Activated CD8-positive, alpha-beta memory T cell treated with anti-CD3 and anti-CD28 coated beads, Interleukin-2, amount 50 U/mL, for 1 hour (primary cell): ENCODE results near the gene PSEN1.
"Not testable (repeated sequence)": the region's sequence is repeated elsewhere in the genome, so short reads cannot be mapped to it uniquely, and the experiment has no call there.

Experiments used
- DNase-seq: peaks from one replicate; pipeline ENCODE4 v3.0.0-alpha.2; 2020; ENCODE audit errors: extremely low read depth

Gene PSEN1

DNA sequence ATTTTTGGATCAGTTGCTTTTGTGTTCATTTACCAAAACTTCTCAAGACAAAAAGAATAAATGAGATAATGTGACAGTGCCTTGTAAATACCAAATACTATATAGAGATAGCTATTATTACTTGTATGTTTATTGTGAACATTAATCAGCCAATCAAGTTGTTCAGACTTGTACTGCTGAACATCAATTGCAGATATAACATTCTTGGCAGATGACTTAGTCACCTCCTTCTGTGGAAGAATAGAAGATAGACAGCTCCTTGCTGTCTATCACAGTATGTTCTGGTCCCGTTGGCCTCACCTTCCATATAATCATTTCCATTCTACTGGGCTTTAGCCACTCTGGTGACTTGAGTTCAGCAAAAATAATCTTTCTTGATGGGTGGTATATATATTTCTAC, 30.1 kb downstream of the PSEN1 start:
- DNase-seq, result no peak

- DNase-seq, result no peak
Observed at GRCh38 chr14:73167727-73168126, 31.4 kb downstream of the PSEN1 start.

DNA sequence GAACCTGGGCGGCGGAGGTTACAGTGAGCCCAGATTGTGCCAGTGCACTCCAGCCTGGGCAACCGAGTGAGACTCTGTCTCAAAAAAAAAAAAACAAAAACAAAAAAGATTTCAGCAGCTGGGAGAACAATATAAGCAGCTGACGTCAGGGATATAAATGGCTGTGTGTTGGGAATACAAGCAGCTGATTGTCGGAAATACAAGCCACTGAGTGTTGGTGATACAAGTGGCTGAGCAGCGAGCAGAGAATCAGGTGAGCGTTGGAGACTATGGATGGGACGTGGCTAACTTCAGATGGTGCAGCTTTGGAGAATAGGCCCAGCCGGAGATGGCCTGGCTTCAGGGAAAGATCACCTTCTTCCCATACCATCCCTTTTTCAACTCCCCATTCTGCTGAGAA, 32.0 kb downstream of the PSEN1 start:
- DNase-seq, result no peak

GRCh38 chr14:73168691-73169090, 32.4 kb downstream of the PSEN1 start:
- DNase-seq, result no peak

GRCh38 chr14:73169855-73170254, 33.5 kb downstream of the PSEN1 start:
- DNase-seq, result not testable (repeated sequence)

GRCh38 chr14:73170686-73171085, 34.4 kb downstream of the PSEN1 start:
- DNase-seq, result no peak

GRCh38 chr14:73172500-73172899, 36.2 kb downstream of the PSEN1 start:
- no peak for DNase-seq

GRCh38 chr14:73173092-73173735, 36.9 kb downstream of the PSEN1 start:
- no peak for DNase-seq

DNA sequence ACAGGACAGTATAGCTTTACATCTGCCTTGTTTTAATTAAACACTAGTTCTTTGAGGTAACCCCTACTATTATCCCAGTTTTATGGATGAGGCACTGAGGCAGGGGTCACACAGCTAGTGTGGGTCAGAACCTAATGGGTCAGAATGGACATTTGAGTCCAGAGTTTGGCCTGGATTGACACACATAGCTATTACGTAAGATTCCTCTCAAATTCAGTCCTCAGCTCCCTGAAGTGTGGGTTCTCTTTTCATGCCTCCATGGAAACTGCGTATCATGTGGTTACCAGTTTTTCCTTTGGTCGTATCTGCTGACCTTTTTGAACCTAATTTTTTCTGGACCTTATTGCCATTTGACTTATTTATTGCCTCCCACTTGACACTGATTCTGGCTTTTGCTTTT, 40.4 kb downstream of the PSEN1 start:
- DNase-seq, result no peak

DNA sequence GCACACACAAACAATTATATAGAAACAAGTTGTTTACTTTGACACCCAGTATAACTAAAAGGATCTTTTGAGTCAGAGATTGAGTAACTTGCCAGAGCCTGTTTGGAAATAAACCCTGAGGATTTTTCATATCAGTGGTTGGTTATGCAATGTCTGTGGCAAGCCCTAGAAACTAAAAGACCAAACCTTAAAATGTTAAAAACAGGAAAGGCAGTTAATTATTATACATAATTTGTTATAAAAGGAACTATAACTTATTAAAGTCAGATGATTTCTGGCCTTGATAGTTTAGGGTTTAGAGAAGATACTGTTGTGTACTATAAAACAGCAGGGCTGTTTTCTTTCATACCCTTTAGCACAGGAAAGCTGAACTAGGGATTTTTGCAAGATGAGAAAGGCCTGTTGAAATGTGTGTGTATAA, 44.1 kb downstream of the PSEN1 start:
- no peak for DNase-seq

GRCh38 chr14:73180969-73181368, 44.7 kb downstream of the PSEN1 start:
- DNase-seq, result not testable (repeated sequence)

DNA sequence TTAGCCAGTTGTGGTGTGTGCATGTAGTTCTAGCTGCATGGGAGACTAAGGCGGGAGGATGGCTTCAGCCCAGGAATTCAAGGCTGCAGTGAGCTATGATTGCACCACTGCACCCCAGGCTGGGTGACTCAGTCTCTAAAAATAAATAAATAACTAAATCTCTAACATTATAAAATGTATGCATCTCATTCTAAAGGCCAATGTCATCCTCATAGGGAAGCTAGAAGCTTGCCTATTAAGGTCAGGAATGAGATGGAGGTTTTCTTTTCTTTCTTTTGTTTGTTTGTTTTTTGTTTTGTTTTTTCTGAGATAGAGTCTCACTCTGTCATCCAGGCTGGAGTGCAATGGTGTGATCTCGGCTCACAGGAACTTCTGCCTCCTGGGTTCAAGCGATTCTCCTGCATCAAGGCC, 52.2 kb downstream of the PSEN1 start:
- DNase-seq, result no peak

DNA sequence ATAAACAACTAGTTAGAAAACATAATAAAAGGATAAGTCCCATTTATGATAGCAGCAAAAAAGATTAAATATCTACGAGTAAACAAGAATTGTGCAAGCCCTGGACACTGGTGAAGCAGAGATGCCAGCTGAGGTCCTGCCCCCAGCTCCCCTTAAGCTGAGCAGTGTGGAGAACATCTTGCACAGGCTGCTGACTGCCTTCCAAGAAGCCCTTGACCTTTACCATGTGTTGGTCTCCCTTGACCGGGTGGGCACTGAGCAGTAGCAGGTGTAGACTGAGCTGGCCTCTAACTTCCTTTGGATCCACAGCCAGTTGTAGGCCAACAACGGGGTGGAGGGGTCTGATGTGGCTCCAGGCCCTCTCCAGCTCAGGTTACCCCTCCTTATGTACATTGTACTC, 53.3 kb downstream of the PSEN1 start:
- no peak for DNase-seq

GRCh38 chr14:73191441-73191840, 55.1 kb downstream of the PSEN1 start:
- no peak for DNase-seq

- not testable (repeated sequence) for DNase-seq
Observed at GRCh38 chr14:73194306-73194705, 58.0 kb downstream of the PSEN1 start.

DNA sequence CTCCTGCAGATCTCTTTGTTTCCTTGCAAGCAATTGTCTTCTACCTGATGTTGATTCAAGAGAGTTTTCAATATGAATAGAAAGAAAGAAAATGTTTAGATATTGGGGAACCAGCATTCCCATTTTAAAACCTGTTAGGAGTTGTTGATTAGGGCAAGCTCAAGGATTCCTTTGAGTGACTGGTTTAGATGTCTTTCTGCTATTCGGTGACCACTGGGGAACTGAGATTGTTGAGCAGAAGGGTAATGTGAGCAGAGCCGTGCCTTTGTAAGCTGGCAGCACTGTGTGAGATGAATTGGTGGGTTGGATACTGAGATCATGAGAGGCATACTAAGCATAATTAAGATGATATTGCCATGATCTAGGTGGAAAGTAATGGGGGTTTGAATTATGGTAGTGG, 61.9 kb downstream of the PSEN1 start:
- no peak for DNase-seq

- no peak for DNase-seq
Observed at GRCh38 chr14:73203527-73203926, 67.2 kb downstream of the PSEN1 start.

GRCh38 chr14:73207615-73208014, 71.3 kb downstream of the PSEN1 start:
- DNase-seq, result no peak

- DNase-seq, result no peak
Observed at GRCh38 chr14:73208390-73208789, 72.1 kb downstream of the PSEN1 start.

DNA sequence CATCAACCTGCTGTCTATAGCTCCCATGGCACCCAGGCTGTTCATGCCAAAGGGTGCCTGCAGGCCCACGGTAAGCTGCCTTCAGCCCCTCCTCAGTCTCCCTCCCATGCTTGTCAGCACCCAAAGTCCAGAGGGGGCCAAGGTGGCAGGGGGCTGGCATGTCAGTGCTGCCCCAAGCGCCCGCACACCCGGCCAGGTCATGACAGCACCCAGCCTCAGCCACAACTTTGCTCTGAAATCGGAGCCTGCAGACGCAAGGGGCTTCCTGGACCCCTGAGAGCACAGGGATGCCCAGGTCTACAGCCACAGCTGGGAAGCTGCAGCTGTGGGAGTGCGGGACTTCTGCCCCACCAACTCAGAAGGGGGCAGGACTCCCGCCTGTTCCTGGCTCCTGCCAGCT, 72.5 kb downstream of the PSEN1 start:
- DNase-seq, result no peak

- no peak for DNase-seq
Observed at GRCh38 chr14:73209953-73210352, 73.6 kb downstream of the PSEN1 start.

DNA sequence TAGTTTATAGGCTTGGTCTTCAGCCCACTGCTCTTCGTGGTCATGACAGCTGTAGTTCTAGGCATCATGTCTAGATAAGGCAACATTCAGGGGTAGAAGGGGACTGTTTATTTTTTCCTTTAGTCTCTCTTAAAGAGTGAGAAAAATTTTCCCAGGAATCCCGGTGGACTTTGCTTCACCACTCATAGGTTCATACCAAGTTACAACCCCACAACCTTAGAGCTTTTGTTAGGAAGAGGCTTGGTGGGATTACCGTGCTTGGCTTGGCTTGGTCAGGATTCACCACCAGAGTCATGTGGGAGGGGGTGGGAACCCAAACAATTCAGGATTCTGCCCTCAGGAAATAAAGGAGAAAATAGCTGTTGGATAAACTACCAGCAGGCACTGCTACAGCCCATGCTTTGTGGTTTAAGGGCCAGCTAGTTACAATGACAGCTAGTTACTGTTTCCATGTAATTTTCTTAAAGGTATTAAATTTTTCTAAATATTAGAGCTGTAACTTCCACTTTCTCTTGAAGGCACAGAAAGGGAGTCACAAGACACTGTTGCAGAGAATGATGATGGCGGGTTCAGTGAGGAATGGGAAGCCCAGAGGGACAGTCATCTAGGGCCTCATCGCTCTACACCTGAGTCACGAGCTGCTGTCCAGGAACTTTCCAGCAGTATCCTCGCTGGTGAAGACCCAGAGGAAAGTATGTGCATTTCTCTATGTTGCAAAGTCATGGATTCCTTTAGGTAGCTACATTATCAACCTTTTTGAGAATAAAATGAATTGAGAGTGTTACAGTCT, 75.1 kb downstream of the PSEN1 start:
- no peak for DNase-seq

GRCh38 chr14:73216030-73216429, 79.7 kb downstream of the PSEN1 start:
- DNase-seq, result no peak

DNA sequence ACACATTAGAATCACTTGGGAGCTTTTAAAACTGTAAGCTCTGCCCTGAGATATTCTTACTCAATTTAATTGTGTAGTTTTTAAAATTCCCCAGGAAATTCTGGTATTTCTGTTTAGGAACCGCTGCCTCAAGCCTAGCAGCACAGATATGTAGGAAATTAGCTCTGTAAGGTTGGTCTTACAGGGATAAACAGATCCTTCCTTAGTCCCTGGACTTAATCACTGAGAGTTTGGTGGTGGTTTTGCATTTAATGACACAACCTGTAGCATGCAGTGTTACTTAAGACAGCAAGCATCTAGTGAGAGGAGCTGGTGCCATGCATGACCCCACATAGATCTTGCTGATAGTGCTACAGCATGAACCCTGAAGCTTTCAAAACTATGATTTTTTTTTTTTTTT, 81.1 kb downstream of the PSEN1 start:
- DNase-seq, result no peak
